Skin of body (tissue), 2 donors: Measurements from ENCODE around the gene SORCS2. TPM values are rescaled to one million over a fixed set of nuclear protein-coding genes. Genes with fewer than 3 reads are reported as not detected.

Source experiments
- DNase-seq: peaks from one replicate; lab custom pipeline; 2025; lab: John Stamatoyannopoulos, UW
- total RNA-seq: library from RNA; depleted of rRNA; stranded (reverse); fragments of >200 nt; gene quantifications from one replicate; pipeline ENCODE4 v1.2.3, GENCODE V29; 2014

The SORCS2 gene
- total RNA-seq, 1 donor from 2014 or later, result 5.8 TPM

GRCh38 chr4:7658341-7659204 is 466.2 kb downstream of the SORCS2 start:
- DNase-seq, result no peak

GRCh38 chr4:7659429-7660175 is 467.3 kb downstream of the SORCS2 start:
- DNase-seq, result no peak

- no peak for DNase-seq
Observed at GRCh38 chr4:7660176-7661039, 468.1 kb downstream of the SORCS2 start.

- no peak for DNase-seq
Observed at GRCh38 chr4:7661066-7661748, 468.9 kb downstream of the SORCS2 start.

- no peak for DNase-seq
Observed at GRCh38 chr4:7661846-7662506, 469.6 kb downstream of the SORCS2 start.

GRCh38 chr4:7662507-7662846 is 470.1 kb downstream of the SORCS2 start:
- DNase-seq, result no peak

- DNase-seq, result no peak
Observed at GRCh38 chr4:7663075-7663541, 470.8 kb downstream of the SORCS2 start.

- DNase-seq, result no peak
Observed at GRCh38 chr4:7664106-7664505, 471.8 kb downstream of the SORCS2 start.

GRCh38 chr4:7665321-7665720 is 473.0 kb downstream of the SORCS2 start:
- no peak for DNase-seq

GRCh38 chr4:7666011-7666410 is 473.7 kb downstream of the SORCS2 start:
- no peak for DNase-seq

GRCh38 chr4:7666744-7667143 is 474.4 kb downstream of the SORCS2 start:
- DNase-seq, result no peak

- DNase-seq, result no peak
Observed at GRCh38 chr4:7668271-7668670, 475.9 kb downstream of the SORCS2 start.

- no peak for DNase-seq
Observed at GRCh38 chr4:7668826-7669225, 476.5 kb downstream of the SORCS2 start.

- DNase-seq, result no peak
Observed at GRCh38 chr4:7672601-7673000, 480.3 kb downstream of the SORCS2 start.

- no peak for DNase-seq
Observed at GRCh38 chr4:7673121-7673520, 480.8 kb downstream of the SORCS2 start.

- DNase-seq, result no peak
Observed at GRCh38 chr4:7674706-7675105, 482.4 kb downstream of the SORCS2 start.

- DNase-seq, result no peak
Observed at GRCh38 chr4:7675136-7675535, 482.8 kb downstream of the SORCS2 start.

GRCh38 chr4:7675612-7676320 is 483.4 kb downstream of the SORCS2 start:
- DNase-seq, result no peak

- no peak for DNase-seq
Observed at GRCh38 chr4:7676398-7676922, 484.1 kb downstream of the SORCS2 start.

GRCh38 chr4:7677086-7677485 is 484.7 kb downstream of the SORCS2 start:
- DNase-seq, result no peak
